Fibroblast of skin of back (primary cell): ENCODE data around the gene BMPR2.
A peak's percentile ranks its signal among the peaks of the same experiment; 100 is the strongest.
"Not testable (repeated sequence)": the region's sequence is repeated elsewhere in the genome, so short reads cannot be mapped to it uniquely, and the experiment has no call there.

Source experiments
- DNase-seq: peaks from one replicate; pipeline ENCODE4 v3.0.0-alpha.2; 2013

BMPR2 gene

DNA sequence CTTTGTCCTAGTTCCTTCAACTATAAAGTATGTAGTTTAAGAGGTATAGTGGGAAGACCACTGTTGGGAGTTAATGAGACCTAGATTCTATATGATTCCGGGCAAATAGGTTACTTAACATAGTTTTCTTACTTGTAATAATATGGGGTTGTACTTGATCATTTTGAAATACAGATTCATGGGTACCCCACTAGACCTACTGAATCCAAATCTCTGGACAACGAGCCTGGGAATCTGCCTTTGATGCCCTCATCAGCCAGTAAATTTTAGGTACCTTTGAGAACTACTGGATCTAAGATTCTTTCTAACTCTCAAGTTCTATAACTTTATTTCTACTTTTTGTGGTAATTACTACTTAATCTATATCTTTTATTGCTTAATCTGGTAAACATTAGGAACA is 6.6 kb downstream of the BMPR2 start:
- DNase-seq: no peak

DNA sequence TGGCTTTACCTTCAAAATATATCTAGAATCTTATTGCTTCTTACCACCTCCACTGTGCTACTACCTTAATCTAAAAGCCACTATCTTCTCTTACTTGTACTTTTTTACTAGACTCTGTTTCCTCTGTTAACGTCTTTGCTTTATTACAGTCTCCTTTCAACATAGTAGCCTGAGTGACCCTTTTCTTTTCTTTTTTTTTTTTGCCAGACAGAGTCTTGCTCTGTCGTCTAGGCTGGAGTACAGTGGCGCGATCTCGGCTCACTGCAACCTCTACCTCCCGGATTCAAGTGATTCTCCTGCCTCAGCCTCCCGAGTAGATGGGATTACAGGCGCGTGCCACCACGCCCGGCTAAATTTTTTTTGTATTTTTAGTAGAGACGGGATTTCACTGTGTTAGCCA is 10.4 kb downstream of the BMPR2 start:
- DNase-seq: not testable (repeated sequence)

DNA sequence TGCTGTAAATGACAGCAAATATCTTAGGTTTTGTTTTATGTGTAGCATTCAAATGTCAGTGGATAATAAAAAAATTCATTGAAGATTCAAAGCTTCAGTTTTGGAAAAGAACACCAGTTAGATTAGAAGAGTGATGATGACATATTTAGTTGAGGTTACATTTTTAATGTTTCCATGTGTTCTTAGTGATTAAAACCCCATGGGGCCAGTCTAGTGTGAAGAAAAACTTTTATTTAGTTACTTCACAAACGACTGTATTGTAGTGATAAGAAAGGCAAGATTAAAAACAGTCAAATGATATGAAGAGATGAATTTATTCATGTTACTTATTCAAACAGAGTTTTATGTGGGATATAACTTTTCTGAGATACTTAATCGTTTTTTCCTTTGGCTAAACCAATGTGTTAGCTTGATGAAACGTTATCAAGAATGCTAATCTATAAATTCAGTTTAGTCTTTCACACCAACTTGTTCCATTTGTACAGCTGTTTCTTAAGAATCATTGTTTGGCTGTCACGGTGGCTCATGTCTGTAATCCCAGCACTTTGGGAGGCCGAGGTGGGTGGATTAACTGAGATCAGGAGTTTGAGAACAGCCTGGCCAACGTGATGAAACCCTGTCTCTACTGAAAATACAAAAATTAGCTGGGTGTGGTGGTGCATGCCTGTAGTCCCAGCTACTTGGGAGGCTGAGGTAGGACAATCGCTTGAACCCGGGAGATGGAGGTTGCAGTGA is 11.6 kb downstream of the BMPR2 start:
- DNase-seq: peak; percentile 48

DNA sequence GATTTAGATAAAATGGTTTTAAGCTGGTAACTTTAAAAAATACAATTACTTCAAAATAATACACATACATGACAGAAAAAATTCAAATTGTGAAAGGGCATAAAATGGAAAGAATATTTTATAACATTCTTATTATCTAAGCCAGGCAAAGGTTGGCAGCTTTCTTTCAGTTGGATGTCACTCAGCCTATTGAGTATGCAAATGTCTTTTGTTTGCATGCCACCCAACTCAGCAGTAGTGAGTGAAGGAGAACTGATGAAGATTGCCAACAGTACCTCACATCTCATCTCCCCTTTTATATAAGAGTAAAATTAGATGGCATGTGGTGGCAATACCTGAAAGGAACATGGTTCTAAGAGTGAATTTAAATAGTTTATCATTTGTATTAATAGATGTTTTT is 24.8 kb downstream of the BMPR2 start:
- DNase-seq: no peak

DNA sequence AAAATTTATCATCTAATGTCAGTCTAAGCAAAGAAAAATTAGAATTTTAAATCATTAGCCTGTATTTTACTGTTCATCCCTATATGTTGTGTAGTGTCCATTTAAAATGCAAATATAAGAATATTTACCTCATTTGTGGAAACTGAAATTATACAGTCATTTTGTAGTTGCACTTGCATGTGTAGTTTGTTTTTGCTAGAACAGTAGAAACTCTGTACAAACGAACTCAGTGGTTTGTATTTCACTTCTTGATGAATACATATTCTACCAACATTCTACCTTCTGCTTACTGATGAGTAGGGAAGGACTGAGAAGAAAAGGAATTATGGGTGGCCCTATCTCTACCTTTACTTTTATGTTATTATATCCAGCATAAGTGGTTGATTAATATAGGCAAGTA is 29.7 kb downstream of the BMPR2 start:
- no peak for DNase-seq

DNA sequence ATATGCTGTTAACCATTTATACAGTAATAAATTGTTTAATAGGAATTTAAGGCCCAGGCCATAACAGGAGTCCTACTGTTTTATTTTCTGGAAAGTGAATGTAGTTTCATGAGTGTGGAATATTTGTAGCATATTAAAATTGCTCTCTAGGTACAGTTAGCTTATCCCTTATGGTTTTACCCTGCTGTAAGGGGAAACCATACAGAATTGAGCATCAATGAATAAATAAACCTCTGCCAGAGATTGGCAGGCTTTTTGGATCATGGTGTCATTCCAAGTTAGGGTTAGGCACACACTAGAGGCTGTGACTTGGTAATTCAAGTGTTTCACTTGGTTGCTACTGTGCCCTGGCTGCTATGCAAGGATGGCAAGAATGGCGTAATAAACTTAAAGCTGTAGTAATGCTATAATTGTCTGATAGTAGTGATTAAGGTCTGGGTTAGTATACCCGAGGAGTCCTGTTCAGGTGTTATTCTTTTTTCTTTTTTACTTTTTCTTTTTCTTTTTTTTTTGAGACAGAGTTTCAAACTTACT is 30.4 kb downstream of the BMPR2 start:
- DNase-seq: no peak

DNA sequence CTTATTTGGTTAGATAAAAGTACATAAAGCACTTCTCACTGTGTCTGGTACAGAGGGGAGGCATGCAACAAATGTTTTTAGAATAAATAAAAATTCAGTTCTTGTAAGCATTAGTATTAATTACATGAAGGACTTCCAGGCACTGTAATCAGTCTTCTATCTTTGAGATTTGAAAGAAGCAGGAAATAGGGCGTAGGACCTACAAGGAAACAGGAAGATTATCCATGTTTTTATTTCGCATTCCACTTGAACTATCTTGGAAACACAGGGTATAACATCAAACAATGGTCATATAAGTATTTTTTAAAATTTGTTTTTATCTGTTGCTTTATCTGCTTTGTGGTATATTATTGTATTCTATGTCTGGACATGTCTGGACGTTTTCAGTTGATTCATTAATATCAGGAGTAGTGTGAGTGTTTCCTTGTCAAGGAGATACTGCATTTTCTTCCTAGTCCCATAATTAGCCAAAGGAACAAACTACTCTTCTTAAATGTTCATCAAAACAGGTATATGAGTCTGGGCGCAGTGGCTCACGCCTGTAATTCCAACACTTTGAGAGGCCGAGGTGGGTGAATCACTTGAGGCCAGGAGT is 32.5 kb downstream of the BMPR2 start:
- peak; percentile 11 for DNase-seq

DNA sequence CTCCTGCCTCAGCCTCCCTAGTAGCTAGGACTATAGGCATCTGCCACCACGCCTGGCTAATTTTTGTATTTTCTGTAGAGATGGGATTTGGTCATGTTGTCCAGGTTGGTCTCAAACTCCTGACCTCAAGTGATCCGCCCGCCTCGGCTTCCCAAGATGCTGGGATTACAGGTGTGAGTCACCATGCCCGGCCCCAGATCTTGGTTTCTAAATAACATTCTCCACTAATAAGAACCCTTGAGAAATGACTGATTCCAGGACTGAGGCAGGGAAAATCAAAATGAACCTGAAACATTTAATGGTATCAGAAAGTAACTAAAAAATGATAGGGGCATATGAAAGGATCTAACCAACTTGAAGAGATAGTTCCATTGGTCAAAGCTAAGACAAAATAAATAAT is 34.0 kb downstream of the BMPR2 start:
- no peak for DNase-seq

DNA sequence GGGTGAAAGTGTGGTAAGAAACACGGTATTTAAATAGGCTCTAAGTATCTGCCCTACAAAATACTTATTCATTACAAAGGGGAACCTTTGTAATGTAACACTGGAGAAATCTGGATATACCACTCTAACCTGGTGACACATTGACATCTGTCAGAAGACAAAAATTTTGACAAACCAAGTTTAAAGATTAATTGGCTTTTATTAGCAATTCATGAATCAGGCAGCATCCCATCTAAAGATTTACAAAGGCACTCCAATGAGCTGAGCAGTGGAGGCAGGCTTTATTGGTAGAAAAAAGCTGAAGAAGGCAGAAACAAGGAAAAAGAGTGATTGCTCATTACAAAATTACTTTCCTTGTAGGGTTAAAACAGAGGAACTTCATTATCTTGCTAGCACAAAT is 35.0 kb downstream of the BMPR2 start:
- DNase-seq: no peak

DNA sequence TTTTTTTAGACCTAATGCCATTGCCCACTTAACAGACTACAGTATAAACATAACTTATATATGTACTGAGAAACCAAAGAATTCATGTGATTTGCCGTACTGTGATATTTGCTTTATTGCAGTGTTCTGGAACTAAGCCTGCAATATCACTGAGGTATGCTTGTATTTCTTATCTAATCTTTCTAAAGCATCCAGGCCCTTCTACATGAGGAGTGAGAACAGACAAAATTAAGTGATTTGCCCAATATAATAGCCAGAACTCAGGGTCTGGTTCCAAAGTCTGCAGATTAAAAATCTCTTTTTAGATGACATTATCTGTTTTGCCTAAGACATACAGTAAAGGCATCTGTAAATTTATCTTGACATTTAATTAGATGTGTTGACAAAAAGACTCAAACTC is 41.9 kb downstream of the BMPR2 start:
- DNase-seq: no peak

DNA sequence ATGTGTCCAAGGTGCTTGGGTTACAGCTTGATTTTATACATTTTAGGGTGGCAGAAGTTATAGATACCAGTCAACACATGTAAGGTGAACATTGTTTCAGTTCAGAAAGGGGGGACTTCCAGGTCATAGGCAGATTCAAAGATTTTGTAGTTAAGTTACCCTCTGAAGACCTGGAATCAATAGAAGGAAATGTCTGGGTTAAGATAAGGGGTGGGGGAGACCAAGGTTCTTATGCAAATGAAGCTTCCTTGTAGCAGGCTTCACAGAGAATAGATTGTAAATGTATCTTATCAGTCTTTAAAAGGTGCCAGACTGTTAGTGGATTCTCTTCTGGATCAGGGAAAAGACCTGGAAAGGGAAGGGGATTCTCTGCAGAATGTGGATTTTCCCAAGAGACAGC is 42.4 kb downstream of the BMPR2 start:
- DNase-seq: no peak

DNA sequence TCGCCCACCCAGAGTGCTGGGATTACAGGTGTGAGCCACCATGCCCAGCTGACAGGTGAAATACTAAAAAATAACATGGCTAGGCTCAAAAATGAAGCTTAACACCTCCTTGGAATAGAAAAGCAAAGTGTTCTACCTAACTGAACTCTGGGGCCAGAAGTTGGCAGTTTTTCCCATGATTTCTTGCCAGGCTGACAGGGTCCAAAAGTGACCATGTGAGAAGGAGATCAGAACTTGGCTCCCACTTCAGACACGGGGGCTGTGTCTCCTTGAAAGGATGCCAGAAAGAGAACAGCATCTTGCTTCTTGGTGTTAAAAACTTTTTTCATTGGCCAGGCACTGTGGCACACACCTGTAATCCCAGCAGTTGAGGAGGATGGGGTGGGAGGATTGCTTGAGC is 47.0 kb downstream of the BMPR2 start:
- DNase-seq: no peak

DNA sequence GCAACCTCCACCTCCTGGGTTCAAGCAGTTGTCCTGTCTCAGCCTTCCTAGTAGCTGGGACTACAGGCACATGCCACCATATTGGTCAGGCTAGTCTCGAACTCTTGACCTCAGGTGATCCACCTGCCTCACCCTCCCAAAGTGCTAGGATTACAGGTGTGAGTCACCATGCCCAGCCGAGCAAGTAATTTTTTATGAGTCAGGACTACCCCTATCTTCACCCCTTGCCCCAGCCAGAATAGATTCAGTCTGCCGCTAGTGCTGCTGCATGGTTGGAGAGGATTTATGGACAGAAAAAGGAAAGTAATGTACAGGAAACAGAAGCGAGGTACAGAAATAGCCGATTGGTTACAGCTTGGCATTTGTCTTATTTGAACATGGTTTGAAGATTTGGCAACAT is 48.9 kb downstream of the BMPR2 start:
- no peak for DNase-seq

DNA sequence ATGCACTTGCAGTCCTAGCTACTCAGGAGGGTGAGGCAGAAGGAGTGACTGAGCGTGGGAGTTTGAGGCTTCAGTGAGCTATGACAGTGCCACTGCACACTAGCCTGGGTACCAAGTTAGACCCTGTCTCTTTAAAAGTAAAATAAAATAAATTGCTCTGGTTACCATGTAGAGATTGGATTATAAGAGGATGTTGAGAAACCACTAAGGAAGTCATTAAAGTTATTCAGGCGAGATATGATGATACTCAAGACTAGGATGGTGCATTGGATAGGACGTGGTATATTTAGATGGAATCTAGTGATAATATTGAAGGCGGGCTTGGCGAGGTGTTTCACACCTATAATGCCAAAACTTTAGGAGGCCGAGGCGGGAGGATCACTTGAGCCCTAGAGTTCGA is 50.6 kb downstream of the BMPR2 start:
- no peak for DNase-seq

DNA sequence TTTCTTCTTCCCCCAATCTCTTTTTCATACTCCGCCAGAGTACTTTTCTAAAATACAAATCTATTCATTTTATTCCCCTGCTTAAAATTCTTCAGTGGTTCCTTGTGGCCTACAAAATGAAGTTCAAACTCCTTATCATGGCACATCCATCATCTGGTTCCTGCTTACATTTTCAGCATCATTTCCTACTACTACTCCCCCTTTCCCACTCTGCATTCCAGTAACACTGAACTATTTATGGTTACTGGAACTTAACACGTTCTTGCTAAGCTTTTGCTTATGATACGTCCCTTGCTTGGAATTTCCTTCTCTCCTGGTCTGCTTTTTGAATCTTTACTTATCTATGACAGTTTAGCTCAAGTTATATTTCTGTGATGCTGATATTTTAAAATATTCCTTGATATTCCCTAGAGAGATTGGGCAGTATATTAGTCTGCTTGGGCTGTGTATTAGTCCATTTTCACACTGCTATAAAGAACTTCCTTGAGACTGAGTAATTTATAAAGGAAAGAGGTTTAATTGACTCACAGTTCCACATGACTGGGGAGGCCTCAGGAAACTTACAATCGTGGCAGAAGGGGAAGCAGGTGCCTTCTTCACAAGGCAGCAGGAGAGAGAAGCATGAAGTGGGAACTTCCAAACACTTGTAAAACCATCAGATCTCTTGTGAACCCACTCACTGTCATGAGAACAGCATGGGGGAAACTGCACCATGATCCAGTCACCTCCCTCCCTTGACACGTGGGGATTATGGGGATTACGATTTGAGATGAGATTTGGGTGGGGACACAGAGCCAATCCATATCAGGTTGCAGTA is 53.2 kb downstream of the BMPR2 start:
- peak; percentile 81 for DNase-seq

DNA sequence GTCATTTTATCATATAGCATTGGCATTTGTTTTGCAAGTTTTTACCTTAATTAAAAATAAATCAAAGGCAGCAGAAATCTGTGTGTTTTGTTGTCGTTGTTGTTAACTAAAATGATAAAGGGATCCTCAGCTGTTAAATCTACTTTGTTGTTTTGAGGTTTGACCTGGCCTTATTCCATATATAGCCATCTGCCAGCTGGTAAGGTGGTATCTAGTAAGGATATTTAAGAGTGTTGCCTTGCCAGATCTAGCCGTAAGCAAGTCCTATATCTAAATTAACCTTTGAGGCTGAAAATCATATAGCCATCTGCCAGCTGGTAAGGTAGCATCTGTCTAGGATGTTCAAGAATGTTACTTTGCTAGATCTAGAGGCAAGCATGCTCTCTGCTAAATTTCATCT is 56.6 kb downstream of the BMPR2 start:
- DNase-seq: no peak

DNA sequence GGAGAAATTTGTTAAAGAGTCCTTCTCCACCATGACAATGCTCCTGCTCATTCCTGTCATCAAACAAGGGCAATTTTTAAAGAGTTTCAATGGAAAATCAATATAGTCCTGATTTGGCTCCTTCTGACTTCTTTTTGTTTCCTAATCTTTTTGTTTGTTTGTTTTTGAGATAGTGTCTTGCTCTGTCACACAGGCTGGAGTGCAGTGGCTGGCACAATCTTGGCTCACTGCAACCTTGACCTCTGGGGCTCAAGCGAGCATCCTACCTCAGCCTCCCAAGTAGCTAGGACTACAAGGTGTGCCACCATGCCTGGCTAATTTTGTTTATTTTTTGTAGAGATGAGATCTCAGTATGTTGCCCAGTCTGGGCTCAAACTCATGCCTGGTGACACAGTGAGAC is 58.3 kb downstream of the BMPR2 start:
- DNase-seq: no peak

DNA sequence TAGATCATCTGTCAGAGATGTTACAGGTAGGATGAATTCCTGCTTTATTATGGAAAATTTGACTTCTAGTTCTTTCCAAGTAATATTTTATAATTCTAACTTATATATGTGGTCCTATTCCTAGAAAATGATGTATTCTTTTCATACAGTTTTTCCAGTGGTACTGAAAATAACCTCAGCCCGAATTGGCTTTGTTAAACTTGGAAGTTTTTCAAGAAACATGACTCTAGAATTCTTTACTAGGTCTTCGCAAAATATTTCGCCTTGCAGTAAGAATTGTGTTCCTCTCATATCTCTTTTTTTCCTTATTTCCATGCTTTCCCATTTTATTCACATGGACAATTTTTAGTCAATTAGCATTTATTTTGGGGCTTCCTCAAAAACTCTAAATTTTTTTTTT is 60.5 kb downstream of the BMPR2 start:
- DNase-seq: peak; percentile 12

DNA sequence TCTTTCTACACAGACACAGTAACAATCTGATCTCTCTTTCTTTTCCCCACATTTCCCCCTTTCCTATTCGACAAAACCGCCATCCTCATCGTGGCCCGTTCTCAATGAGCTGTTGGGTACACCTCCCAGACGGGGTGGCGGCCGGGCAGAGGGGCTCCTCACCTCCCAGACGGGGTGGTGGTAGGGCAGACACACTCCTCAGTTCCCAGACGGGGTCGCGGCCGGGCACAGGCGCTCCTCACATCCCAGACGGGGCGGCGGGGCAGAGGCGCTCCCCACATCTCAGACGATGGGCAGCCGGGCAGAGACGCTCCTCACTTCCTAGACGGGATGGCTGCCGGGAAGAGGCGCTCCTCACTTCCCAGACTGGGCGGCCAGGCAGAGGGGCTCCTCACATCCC is 64.0 kb downstream of the BMPR2 start:
- DNase-seq: not testable (repeated sequence)

DNA sequence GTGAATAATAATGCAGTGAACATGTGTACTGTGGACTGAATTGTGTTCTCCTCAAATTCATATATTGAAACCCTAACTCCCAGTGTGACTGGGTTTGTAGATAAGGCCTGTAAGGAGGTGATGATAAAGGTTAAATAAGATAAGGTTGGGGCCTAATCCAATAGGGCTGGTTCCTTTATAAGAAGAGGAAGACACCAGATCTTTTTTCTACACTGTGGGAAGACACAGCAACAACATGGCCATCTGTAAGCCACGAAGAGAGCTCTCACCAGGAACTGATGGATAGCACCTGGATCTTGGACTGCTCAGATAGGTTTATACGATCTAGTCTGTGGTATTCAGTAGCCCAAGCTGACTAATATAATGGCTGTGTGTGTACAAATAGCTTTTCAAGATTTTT is 66.8 kb downstream of the BMPR2 start:
- no peak for DNase-seq

DNA sequence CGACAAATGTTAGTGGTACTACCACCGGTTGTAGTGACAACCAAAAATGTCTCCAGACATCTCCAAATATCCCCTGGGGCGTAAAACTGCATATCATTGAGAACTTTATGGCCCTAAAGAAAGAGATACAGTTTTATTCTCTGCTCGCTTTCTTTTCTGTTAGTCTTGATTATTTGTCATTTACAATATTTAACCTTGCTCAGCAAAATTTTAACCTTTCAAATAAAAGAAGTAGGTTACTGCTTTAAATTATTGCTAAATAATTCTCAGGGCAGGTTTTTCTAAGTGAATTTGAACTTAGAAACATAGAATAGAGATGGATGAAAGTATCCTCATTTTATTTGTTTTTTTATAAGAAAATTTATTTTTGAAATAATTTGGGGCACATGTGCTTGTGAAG is 67.9 kb downstream of the BMPR2 start:
- DNase-seq: no peak

DNA sequence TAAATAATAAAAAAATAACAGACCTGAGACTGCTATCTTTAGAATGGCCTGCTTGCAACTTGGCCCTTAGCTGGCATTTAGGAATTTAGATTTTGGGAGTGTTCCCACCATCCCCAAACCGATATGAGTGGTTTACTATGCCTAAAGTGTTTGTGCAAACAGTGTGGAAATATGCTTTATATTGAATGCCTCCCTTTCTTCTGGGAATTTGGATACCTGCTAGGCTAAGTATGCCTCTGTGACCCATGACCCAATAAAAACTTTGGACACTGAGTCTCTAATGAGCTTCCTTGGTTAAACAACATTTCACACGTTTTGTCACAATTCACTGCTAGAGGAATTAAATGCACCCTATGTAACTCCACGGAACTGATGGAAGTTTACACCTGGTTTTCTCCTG is 73.2 kb downstream of the BMPR2 start:
- no peak for DNase-seq

DNA sequence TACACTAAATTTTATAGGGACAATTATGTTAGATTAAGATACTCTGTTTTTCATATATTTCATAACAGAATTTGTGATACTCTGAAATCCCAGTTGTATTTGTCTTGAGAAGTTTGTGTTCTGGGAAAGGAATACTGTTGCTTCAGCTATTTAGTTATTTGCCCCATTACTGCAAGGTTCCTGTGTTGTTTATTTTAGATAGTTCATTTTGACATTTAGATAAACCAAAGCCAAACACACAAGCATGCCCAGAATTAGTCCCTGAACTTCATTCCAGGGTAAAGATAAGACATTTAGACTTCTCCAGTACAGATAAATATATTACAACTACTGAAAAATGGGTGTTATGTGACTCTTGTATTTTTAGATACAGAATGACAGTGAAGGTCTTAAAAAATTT is 74.7 kb downstream of the BMPR2 start:
- DNase-seq: no peak

DNA sequence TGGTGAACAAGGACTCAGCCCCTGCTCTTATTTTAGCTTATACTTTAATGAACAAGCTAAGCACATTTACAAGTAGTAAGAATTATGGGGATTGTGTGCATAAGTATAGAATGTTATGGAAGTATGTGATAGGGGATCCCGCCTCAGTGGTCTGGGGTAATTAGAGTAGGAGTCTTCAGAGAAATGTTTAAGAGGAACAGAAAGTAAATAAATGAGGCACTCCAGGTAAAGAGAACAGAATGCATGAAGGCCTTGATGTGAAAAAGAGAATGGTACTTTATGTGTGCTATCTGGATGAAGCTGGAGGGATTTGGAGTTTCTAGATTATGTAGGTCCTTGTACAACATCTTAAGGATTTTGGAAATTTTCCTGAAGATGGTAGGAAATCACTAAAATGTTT is 76.6 kb downstream of the BMPR2 start:
- no peak for DNase-seq
